ENCODE data around the gene ANKRD24. TPM values are rescaled to one million over a fixed set of nuclear protein-coding genes. Genes with fewer than 3 reads are reported as not detected.

ANKRD24 gene
- total and polyA plus RNA-seq, 2 experiments from 2014 or later: 1.5 to 3.4 TPM

DNA sequence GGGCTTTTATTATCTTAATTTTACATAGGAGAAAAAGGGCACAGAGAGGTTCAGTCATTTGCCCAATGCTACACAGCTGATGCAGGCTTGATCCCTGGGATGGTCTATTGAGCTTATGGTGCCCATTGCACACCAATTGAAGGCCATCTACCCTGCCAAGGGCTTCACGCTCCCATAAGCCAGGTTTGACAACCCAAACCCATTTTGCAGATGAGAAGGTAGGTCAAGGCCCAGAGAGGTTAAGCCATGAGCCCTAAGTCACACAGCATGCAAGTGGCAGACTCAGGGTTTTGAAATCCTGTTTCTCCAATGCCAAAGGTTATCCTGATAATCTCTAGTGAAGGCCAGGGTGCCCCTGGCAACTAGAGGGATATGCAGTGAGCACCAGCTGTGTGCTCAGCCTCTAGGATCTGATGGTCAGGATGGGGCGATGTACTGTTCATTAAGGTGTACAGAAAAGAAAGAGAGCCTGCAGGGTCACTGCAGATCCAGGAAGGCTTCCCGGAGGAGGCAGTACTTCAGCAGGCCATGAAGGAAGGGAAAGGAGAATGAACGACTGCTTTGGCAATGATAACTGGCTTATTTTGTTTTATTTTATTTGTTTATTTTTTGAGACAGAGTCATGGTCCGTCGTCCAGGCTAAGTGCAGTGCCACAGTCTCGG lies 20.9 kb upstream of the ANKRD24 start:
- TF ChIP-seq EZH2phosphoT487 (IDR thresholded peaks at IDR 0.05; ENCODE audit: low read depth, severe bottlenecking, unreplicated experiment): no peak
- no peak for TF ChIP-seq EZH2 (IDR thresholded peaks at IDR 0.05; ENCODE audit: borderline replicate concordance)
- TF ChIP-seq CTCF (IDR thresholded peaks at IDR 0.05; ENCODE audit: poor library complexity): no peak
- no peak overlapping the region for H3K4me3 ChIP-seq
- H3K36me3 ChIP-seq (replicated peaks; ENCODE audit: insufficient read depth, low read depth): no peaks in the 10 kb centered on the region
- no peaks in the 10 kb centered on the region for H3K27me3 ChIP-seq
- H3K4me2 ChIP-seq: no peak overlapping the region
- H3K79me2 ChIP-seq: no peaks in the 10 kb centered on the region
- 86% methylated on average over 7 of the region's 7 CpGs for whole genome bisulfite sequencing (ENCODE audit: low lambda C conversion rate, missing lambda C conversion rate)
- H3K4me1 ChIP-seq (ENCODE audit: insufficient read depth): no peaks in the 10 kb centered on the region
- H3K9me3 ChIP-seq (ENCODE audit: low read depth): no peaks in the 10 kb centered on the region
- no peak overlapping the region for H2AFZ ChIP-seq
- no peak overlapping the region for H3K27ac ChIP-seq
- H4K20me1 ChIP-seq (ENCODE audit: insufficient read depth, poor library complexity, severe bottlenecking): no peaks in the 10 kb centered on the region
- DNase-seq (ENCODE audit: low spot score): no peak
- no peaks in the 10 kb centered on the region for H3K9me2 ChIP-seq (replicated peaks; ENCODE audit: insufficient read depth)

- Histone ChIP-seq H3K79me2 (no peaks in the 10 kb centered on the region), H3K36me3 (replicated peaks; ENCODE audit: insufficient read depth, low read depth) (no peaks in the 10 kb centered on the region), H3K27ac (no peak overlapping the region), H3K27me3 (no peaks in the 10 kb centered on the region), H3K4me3 (no peak overlapping the region), H3K4me1 (ENCODE audit: insufficient read depth) (no peaks in the 10 kb centered on the region), H4K20me1 (ENCODE audit: insufficient read depth, poor library complexity, severe bottlenecking) (no peaks in the 10 kb centered on the region), H3K9me2 (replicated peaks; ENCODE audit: insufficient read depth) (no peaks in the 10 kb centered on the region), H2AFZ (no peak overlapping the region), H3K4me2 (no peak overlapping the region), H3K9me3 (ENCODE audit: low read depth) (no peaks in the 10 kb centered on the region)
- DNase-seq (ENCODE audit: low spot score): no peak
- WGBS (ENCODE audit: low lambda C conversion rate, missing lambda C conversion rate): 73% methylated on average over 11 of the region's 11 CpGs
- TF ChIP-seq EZH2phosphoT487 (IDR thresholded peaks at IDR 0.05; ENCODE audit: low read depth, severe bottlenecking, unreplicated experiment) (no peak), CTCF (IDR thresholded peaks at IDR 0.05; ENCODE audit: poor library complexity) (no peak), EZH2 (IDR thresholded peaks at IDR 0.05; ENCODE audit: borderline replicate concordance) (no peak)
These were observed 18.2 kb upstream of the ANKRD24 start for GRCh38 chr19:4164262-4164661.

DNA sequence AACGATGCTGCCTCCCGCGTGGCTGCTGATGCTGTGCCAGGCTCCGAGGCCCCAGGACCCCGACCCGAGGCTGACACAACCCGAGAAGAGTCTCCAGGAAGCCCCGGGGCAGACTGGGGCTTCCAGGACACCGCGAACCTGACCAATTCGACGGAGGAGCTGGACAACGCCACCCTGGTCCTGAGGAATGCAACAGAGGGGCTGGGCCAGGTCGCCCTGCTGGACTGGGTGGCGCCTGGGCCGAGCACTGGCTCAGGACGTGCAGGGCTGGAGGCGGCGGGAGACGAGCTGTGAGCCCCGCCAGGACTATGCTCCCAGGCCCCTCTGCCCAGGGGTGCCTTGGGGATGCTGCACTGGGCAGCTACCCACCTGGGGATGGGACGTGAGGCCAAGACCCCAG lies 10.8 kb upstream of the ANKRD24 start:
- no peaks in the 10 kb centered on the region for H3K27me3 ChIP-seq
- DNase-seq (ENCODE audit: low spot score): no peak
- H3K36me3 ChIP-seq (replicated peaks; ENCODE audit: insufficient read depth, low read depth): no peaks in the 10 kb centered on the region
- H2AFZ ChIP-seq: no peak overlapping the region
- H3K9me2 ChIP-seq (replicated peaks; ENCODE audit: insufficient read depth): no peaks in the 10 kb centered on the region
- H3K79me2 ChIP-seq: no peaks in the 10 kb centered on the region
- no peak overlapping the region for H3K4me2 ChIP-seq
- no peak overlapping the region for H3K4me3 ChIP-seq
- H3K9me3 ChIP-seq (ENCODE audit: low read depth): no peaks in the 10 kb centered on the region
- no peaks in the 10 kb centered on the region for H4K20me1 ChIP-seq (ENCODE audit: insufficient read depth, poor library complexity, severe bottlenecking)
- no peak overlapping the region for H3K27ac ChIP-seq
- WGBS (ENCODE audit: low lambda C conversion rate, missing lambda C conversion rate): 72% methylated on average over 18 of the region's 22 CpGs
- no peaks in the 10 kb centered on the region for H3K4me1 ChIP-seq (ENCODE audit: insufficient read depth)
- TF ChIP-seq CTCF (IDR thresholded peaks at IDR 0.05; ENCODE audit: poor library complexity): no peak
- TF ChIP-seq EZH2 (IDR thresholded peaks at IDR 0.05; ENCODE audit: borderline replicate concordance): no peak
- TF ChIP-seq EZH2phosphoT487 (IDR thresholded peaks at IDR 0.05; ENCODE audit: low read depth, severe bottlenecking, unreplicated experiment): no peak

All from hepatocyte (in vitro differentiated cells).